Mucosa of descending colon (tissue), 3 donors: ENCODE results near the gene SOX13. TPM values are rescaled to one million over a fixed set of nuclear protein-coding genes. Genes with fewer than 3 reads are reported as not detected.
A peak's percentile ranks its signal among the peaks of the same experiment; 100 is the strongest.

Experiments
- ATAC-seq: fragments of 200-7000 bp; cut with Tn5 transposase; one replicate; pipeline ENCODE4 v1.9.1; 2020; ENCODE audit warnings: mild to moderate bottlenecking, moderate library complexity
- DNase-seq, 3 donors: peaks; one replicate each; pipeline ENCODE4 v3.0.0-alpha.2; 2020
- H3K36me3 ChIP-seq: fragments of 200-600 bp; one replicate; pipeline ENCODE4 v1.8.0; 2021; ENCODE audit warnings: low read depth, mild to moderate bottlenecking
- H3K4me1 ChIP-seq: fragments of 200-600 bp; one replicate; pipeline ENCODE4 v1.8.0; 2021; ENCODE audit warnings: low read depth, mild to moderate bottlenecking
- H3K4me3 ChIP-seq: fragments of 200-600 bp; one replicate; pipeline ENCODE4 v1.8.0; 2021; ENCODE audit warnings: mild to moderate bottlenecking
- H3K9me3 ChIP-seq: fragments of 200-600 bp; one replicate; pipeline ENCODE4 v1.8.0; 2021; ENCODE audit warnings: mild to moderate bottlenecking
- intact Hi-C, 2 donors: fragments of 100-400 bp; cut with DNase I in 1 of 2; cut with micrococcal nuclease in 1 of 2; formaldehyde crosslinking; loops; one replicate each; pipeline versions ENCODE4 v1.11.0 to v1.11.1; 2022; cut with DNase I, micrococcal nuclease
- total RNA-seq, 3 donors: library from RNA; stranded (reverse); fragmentation: NEBNext Ultra II Directional in 2 of 3; extraction: Animal tissue kit (Norgen Biotek cat#: 25700) in 2 of 3; gene quantifications; one replicate each; pipeline versions ENCODE4 v1.2.1 to v1.2.4, GENCODE V29; 2021 to 2023
- TF ChIP-seq, protein P1 (sequence below): fragments of 200-600 bp; IDR thresholded peaks from one replicate; pipeline ENCODE4 v1.8.0; 2022; ENCODE audit warnings: antibody characterized with exemption, mild to moderate bottlenecking
- donor health status: DM: no; HTN: no; CAD: no; lungs with moderate emphysema.
- donor health status: DM: no; HTN: no; CAD: no.
- donor health status: DM: no; HTN: yes; CAD: no.

The SOX13 gene
- total RNA-seq, 3 donors from 2014 or later: 39.8 to 69.2 (median 40.7) TPM

- ATAC-seq: no peak
- no peak overlapping the region for H3K4me3 ChIP-seq
- intact Hi-C loops: no loop called here
Measured at GRCh38 chr1:204032642-204033235, 40.2 kb upstream of the SOX13 start.

GRCh38 chr1:204033306-204033705, 39.6 kb upstream of the SOX13 start:
- Histone ChIP-seq H3K4me1 (no peaks in the 10 kb centered on the region), H3K9me3 (no peaks in the 10 kb centered on the region), H3K36me3 (no peaks in the 10 kb centered on the region), H3K4me3 (no peak overlapping the region)
- no peak for ATAC-seq
- intact Hi-C loops: no loop called here
- no peak for DNase-seq
- TF ChIP-seq, protein P1, sequence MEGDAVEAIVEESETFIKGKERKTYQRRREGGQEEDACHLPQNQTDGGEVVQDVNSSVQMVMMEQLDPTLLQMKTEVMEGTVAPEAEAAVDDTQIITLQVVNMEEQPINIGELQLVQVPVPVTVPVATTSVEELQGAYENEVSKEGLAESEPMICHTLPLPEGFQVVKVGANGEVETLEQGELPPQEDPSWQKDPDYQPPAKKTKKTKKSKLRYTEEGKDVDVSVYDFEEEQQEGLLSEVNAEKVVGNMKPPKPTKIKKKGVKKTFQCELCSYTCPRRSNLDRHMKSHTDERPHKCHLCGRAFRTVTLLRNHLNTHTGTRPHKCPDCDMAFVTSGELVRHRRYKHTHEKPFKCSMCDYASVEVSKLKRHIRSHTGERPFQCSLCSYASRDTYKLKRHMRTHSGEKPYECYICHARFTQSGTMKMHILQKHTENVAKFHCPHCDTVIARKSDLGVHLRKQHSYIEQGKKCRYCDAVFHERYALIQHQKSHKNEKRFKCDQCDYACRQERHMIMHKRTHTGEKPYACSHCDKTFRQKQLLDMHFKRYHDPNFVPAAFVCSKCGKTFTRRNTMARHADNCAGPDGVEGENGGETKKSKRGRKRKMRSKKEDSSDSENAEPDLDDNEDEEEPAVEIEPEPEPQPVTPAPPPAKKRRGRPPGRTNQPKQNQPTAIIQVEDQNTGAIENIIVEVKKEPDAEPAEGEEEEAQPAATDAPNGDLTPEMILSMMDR: no peak

More at GRCh38 chr1:204032642-204033235, 40.2 kb upstream of the SOX13 start:
- TF ChIP-seq, protein P1: no peak
- H3K36me3 ChIP-seq: no peaks in the 10 kb centered on the region
- H3K9me3 ChIP-seq: no peaks in the 10 kb centered on the region
- no peaks in the 10 kb centered on the region for H3K4me1 ChIP-seq
- no peak for DNase-seq

DNA sequence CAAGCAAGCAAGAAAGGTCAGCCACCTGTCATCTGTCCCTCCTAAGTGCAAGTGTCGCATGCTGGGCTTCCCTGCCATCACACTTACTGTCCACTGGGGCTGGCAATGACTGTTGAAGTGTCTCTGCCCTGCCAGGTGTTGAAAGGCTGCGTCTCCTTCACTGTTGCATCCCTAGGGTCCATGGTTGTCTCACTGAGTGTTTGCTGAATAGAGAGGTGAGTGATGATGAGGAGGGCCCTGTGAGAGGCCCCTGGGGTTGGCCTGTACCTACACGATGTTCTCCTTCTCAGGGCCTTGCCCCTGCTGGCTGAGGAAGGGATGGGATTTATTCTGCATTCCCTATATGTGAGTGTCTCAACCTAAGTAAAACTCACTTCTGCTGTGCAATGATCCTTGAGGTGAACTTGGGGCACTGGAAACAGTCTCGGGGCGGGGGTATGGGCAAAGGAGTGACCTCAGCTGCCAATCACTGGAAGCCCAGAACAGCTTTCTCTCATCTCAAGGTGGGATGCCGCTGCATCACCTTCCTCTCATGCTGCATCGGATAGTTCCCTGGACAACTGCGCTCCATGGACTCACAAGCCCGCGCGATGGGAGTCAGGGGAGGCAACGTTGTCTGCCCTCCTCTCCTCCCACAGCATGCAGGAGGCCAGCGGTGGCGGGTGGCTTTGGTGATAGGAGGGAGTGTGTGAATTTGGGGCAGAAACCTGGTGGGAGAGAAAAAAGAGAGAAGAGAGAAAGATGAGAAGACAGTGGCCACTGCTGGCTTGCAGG, 35.8 kb upstream of the SOX13 start:
- Histone ChIP-seq H3K4me1 (no peaks in the 10 kb centered on the region), H3K4me3 (no peak overlapping the region), H3K9me3 (no peaks in the 10 kb centered on the region), H3K36me3 (no peaks in the 10 kb centered on the region)
- TF ChIP-seq, protein P1: no peak
- no peak for ATAC-seq
- DNase-seq: no peak
- intact Hi-C loops: no loop called here

DNA sequence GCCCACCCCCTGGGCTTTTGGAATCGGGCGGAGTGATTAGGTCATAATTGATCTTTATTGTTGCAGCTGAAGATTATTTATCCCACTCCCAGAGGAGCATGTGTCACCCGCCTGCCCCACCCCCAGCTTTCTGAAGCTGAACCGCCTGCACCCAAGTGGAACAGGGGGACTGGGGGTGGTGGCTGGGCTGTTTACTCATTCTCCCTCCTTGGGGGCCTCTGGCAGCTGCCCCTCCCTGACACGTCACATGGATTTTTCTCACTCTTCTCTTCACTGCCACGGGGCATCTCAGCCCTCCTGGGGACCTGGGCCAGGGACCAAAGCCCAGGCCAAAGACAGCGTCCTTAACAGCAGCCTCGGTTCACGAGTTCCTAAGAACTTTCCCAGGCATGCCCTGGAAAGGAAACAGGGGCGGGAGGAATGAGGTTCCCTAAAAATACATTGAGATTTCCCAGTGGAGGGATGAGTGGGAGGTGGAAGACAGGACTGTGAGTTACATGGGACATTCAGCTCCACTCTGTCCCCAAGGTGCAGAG, 31.6 kb upstream of the SOX13 start:
- no peak for ATAC-seq
- H3K4me1 ChIP-seq: no peaks in the 10 kb centered on the region
- H3K4me3 ChIP-seq: no peak overlapping the region
- DNase-seq: no peak
- TF ChIP-seq, protein P1: no peak
- H3K36me3 ChIP-seq: no peaks in the 10 kb centered on the region
- intact Hi-C loops: no loop called here
- no peaks in the 10 kb centered on the region for H3K9me3 ChIP-seq

DNA sequence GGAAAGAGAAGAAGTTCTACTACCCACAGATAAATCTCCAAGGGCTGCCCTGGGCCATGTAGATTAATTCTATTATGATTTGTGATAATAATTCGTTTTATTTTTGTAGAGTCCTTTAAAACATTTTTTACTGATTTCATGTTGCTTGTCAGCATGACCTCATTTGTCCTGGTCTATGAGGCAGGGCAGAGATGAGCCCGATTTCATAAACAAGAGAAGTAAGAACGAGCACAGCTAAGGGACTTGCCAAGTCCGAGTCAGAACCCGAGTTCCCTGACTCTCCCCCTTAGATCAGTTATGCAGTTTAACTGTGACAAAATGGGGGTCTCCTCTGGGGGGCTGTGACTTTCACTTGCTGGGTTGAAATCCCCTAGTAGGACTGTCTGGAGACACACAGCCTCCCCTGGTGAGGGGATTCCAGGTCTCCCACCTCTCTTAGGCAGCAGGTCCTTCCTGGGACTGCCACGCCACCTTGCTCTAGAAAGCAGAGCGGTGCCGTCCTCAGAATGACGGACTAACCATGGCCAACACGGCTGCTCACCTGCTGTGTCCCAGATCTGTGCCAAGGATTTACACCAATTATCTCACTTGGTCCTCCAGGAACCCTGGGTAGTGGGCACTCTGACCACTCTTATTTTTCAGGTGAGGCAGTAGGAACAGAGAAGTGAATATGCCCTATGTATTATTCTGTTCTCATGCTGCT, 31.0 kb upstream of the SOX13 start:
- TF ChIP-seq, protein P1: no peak
- Histone ChIP-seq H3K4me3 (no peak overlapping the region), H3K36me3 (no peaks in the 10 kb centered on the region), H3K4me1 (no peaks in the 10 kb centered on the region), H3K9me3 (no peaks in the 10 kb centered on the region)
- ATAC-seq (no peak), DNase-seq (peak in 1 of 3 donors; percentile 8)
- intact Hi-C loops: no loop called here
